HG02938 (cell line): Measurements from ENCODE around the gene USP48.
"Not testable (repeated sequence)": the region's sequence is repeated elsewhere in the genome, so short reads cannot be mapped to it uniquely, and the experiment has no call there.

ENCODE experiments used
- ATAC-seq: cut with Tn5 transposase; IDR thresholded peaks from one replicate; pipeline ENCODE4 v1.9.1; 2021; ENCODE audit warnings: mild to moderate bottlenecking, moderate library complexity; ENCODE audit not compliant: unreplicated experiment

USP48 gene

GRCh38 chr1:21641076-21641475 lies 141.9 kb downstream of the USP48 start:
- ATAC-seq: no peak

GRCh38 chr1:21640653-21641052 lies 142.3 kb downstream of the USP48 start:
- no peak for ATAC-seq

- no peak for ATAC-seq
Measured at GRCh38 chr1:21639594-21640041, 143.3 kb downstream of the USP48 start.

DNA sequence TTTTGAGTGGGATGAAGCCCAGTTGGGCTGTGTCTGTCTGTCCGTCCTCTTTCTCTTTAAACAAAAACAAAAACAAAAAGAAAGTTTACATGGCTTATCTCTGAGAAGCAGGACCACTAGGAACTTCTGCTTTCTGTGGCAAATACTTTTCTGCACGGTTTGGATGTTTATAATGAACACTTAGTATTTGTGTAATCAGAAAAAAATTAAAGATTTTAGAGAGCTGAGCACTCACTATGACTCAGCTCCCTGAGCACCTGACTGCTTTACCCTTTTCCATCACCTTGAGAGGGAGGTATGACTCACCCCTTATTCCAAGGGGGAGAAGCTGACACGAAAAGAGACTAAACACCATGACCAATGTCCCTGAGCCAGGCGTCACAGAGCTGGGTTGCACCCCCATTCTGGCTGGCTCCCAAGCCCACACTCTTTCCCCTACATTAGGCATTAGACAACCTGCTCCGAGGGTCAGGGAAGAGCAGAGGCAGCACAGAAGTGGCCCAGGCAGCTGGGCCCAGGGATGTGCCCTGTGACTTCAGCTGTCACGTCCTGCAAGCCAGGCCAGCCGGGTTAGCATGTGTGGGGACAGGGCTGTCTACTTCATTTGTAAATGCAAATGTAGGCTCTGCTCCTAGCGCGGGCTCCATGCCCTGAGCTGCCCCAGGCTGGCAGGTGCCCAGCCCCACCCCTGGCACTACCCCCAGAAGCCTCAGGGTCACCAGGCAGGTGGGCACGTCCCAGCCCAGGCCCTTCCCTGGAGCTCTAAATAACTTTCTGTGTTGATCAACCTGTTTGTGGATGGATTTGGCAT lies 144.2 kb downstream of the USP48 start:
- no peak for ATAC-seq

DNA sequence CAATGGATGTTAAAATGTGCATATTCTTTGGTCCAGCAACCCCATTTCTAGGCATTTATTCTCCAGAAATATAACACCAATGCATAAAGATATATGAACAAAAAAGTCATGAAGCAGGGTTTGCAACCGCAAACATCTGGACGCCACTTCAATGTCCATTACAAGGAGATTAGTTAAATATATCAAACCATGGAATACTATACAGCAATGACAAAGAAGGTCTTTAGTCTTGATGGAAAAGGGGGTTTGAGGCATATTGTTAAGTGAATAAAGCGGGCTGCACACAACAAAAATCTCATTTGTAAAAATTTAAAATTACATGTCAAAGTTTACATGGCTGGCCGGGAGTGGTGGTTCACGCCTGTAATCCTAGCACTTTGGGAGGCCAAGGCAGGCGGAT lies 145.4 kb downstream of the USP48 start:
- no peak for ATAC-seq

DNA sequence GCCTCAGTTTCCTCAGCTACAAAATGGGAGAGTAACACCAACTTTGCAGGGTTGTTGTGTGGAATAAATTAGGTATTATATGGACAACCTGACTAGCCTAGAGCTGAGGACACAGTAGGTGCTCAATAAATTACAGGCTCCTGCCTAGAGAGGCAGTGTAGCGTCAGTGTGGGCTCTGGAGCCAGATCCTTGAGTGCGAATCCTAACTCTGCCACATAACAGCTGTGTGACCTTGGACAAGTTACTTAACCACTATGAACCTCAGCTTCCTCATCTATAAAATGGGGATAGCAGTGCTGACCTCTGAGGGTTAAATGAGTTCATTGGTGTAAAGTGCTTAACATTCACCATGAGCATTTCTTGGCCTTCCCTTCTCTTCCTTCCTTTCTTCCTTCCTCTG lies 146.9 kb downstream of the USP48 start:
- ATAC-seq: no peak

DNA sequence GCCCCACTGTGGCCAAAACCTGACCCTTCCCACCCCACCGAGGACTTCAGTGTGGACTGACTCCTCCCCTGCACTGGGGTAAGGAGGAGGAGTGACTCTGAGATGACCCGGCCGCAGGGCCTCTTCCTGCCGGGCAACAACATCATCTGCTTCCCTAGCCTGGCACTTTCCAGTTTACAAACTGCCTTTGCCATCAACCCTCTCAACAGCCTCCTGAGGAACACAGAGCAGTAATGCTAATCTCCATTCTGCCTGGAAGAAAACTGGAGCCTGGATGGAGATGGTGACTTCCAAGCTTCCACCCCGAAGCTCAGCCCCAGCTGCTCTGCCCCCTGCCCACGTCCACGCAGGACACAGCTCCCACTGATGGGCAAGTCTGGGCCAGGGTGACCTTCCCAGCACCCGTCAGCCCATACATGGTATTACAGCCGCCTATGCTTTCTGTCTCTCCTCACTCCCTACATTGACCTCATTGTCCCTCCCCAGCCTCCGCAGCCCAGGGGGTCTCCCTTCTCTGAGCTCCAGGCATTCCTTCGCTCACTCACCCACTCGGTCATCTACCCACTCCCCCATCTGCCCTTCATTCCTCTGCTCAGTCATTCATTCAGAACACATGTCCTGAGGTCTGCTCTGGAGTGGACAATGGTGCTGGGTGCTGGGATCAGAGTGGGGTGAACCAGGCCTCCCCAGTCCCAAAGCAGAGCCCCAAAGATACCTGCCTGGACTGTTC lies 148.0 kb downstream of the USP48 start:
- no peak for ATAC-seq

DNA sequence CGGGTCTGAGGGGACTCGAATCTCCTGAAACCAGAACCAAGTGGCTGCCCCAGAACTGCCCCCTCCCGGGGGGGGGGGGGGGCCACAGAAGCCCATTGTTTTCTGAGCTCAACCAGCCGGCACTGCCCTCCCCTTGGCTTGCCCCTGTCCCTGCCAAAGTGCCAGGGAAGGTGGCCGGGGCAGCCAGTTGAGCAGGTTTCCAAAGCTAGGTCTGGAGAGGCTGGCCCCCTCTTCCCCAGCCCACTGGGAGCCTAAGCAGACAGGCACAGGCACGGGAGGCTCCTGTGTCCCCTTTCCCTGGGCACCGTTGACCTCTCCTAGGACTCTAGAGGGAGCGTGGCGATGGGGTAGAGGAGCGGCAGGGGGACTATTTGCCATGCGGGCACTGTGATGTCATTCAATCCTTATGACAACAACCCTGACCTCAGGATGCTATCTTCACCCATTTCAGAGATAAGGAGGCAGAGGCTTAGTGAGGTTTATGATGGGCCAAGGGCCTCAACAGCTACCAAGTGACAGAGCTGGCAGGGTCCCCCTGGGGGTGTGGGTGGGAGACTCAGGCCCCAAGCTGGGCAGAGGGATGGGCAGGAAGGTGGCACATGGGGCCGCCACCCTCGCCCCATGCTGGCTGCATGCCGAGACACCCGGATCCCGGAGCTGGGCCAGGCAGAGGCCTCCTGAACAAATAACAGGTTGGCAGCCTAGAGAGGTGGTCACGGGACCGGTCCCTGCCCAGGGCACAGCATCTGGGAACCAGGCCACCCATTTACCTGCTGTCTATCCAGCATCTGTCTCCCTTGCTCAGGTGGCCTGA lies 148.8 kb downstream of the USP48 start:
- no peak for ATAC-seq

DNA sequence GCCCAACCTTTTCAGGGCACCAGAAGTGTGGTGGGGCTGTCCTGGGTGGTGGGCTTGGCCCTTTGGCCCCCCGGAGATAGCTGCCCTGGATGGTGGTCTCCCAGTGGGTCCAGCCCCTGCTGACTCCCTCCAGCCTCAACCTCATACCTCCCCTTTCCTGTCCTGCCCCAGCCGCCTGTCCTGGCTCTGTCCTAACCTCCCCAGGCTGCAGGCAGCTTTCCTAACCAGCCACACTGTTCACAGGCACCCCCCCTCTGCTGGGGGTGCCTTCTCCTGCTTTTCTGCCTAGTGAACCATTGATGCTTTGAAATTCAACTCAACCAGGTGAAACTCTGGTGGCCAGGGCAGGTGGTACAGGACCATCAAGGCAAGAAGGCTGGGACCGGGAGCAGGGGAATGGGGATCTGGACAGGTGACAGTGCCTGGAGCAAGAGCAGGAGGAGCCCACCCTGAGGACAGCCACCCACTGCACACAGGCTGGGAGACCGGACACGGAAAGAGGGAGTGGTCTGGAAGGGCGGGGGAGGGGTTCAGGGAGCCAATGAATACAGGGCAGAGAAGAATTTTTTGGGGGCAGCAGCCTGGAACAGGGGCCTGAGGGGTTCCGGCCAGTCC lies 149.7 kb downstream of the USP48 start:
- no peak for ATAC-seq

GRCh38 chr1:21631944-21632887 lies 150.7 kb downstream of the USP48 start:
- ATAC-seq: no peak

DNA sequence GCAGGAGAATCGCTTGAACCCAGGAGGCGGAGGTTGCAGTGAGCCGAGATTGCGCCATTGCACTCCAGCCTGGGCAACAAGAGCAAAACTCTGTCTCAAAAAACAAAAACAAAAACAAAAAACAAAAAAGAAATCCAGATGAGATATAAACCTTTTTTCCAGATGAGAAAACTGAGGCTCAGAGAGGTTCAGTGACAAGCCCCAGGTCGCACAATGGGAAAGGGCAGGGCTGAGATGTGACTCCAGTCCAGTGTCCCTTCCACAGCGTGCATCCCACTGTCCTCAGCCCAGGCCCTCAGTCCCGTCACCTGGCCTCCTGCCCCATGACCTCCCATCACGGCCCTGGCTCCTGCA lies 151.4 kb downstream of the USP48 start:
- not testable (repeated sequence) for ATAC-seq

GRCh38 chr1:21630571-21631343 lies 152.2 kb downstream of the USP48 start:
- ATAC-seq: no peak

GRCh38 chr1:21629971-21630370 lies 153.0 kb downstream of the USP48 start:
- ATAC-seq: no peak

- no peak for ATAC-seq
Measured at GRCh38 chr1:21628798-21629393, 154.1 kb downstream of the USP48 start.
